ENCODE measurements around the gene PI4KA. TPM values are rescaled to one million over a fixed set of nuclear protein-coding genes. Genes with fewer than 3 reads are reported as not detected.
"Not testable (repeated sequence)": the region's sequence is repeated elsewhere in the genome, so short reads cannot be mapped to it uniquely, and the experiment has no call there.

The PI4KA gene
- total RNA-seq, 4 donors from 2014 or later: 44.7 to 136 (median 67.7) TPM

DNA sequence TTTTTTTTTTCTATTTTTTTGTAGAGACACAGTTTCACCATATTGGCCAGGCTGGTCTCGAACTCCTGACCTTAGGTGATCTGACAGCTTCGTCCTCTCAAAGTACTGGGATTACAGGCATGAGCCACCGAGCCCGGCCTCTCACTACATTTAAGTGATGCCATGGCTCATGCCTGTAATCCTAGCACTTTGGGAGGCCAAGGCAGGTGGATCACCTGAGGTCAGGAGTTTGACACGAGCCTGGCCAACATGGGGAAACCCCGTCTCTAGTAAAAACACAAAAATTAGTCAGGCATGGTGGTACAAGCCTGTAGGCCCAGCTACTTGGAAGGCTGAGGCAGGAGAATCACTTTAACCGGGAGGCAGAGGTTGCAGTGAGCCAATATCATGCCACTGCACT lies 165.7 kb downstream of the PI4KA start:
- H3K27ac ChIP-seq; H3K36me3 ChIP-seq; H3K9me3 ChIP-seq; H3K27me3 ChIP-seq; H3K4me3 ChIP-seq; DNase-seq (ENCODE audit: low spot score in 2 of 2); H3K4me1 ChIP-seq: not testable (repeated sequence)
- 93% methylated on average over 6 of the region's 7 CpGs for WGBS

DNA sequence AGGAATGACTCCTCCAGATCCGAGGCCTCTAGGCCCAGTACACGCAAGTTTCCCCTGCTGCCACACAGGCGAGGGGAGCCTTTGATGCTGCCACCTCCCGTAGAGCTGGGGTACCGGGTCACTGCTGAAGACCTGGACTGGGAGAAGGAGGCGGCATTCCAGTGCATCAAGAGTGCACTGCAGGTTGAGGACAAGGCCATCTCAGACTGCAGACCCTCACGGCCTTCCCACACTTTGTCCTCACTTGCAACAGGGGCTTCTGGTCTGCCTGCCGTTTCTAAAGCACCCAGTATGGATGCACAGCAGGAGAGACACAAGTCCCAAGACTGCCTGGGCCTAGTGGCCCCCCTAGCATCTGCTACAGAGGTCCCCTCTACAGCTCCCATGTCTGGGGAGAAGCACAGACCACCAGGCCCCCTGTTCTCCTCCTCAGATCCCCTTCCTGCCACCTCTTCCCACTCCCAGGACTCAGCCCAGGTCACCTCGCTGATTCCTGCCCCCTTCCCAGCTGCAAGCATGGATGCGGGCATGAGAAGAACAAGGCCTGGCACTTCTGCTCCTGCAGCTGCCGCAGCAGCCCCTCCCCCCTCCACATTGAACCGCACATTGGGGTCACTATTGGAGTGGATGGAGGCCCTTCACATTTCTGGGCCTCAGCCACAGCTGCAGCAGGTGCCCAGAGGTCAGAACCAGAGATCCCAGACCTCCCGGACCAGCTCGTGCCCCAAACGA lies 167.9 kb downstream of the PI4KA start:
- H3K4me3 ChIP-seq; H3K27me3 ChIP-seq; DNase-seq (ENCODE audit: low spot score in 2 of 2); H3K9me3 ChIP-seq; H3K27ac ChIP-seq; H3K36me3 ChIP-seq; H3K4me1 ChIP-seq: not testable (repeated sequence)
- 94% methylated on average over 6 of the region's 15 CpGs for WGBS

GRCh38 chr22:20687356-20688172 lies 171.0 kb downstream of the PI4KA start:
- H3K4me3 ChIP-seq; H3K27ac ChIP-seq; H3K36me3 ChIP-seq; H3K27me3 ChIP-seq; H3K4me1 ChIP-seq; H3K9me3 ChIP-seq; DNase-seq (ENCODE audit: low spot score in 2 of 2): not testable (repeated sequence)
- WGBS: 95% methylated on average over 29 of the region's 29 CpGs

GRCh38 chr22:20685764-20686163 lies 172.8 kb downstream of the PI4KA start:
- H3K9me3 ChIP-seq: not testable (repeated sequence)

DNA sequence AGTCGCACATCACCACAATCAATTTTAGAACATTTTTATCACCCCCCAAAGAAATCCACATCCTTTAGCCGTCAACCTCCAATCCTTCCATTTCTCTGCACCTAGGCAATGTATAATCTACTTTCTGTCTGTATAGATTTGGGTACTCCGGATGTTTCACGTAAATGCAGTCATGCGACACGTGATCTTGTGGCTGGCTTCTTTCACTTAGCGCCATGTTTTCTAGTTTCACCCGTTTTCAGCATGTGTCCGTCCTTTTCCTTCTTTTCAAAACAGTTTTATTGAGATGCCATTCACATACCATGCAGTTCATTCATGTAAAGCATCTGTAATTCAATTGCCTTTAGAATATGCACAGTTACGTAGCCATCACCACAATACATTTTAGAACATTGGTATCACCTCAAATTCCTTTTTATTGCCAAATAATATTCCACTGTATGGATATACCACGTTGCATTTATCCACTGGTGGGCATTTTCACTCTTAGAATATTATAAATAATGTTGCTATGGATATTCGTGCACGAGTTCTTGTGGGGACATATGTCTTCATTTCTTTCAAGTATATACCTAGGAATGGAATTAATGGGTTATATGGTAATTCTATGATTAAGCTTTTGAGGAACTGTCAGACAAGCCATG lies 179.7 kb downstream of the PI4KA start:
- not testable (repeated sequence) for H3K4me3 ChIP-seq; H3K27ac ChIP-seq; H3K9me3 ChIP-seq; H3K4me1 ChIP-seq; DNase-seq (ENCODE audit: low spot score in 2 of 2); H3K27me3 ChIP-seq; H3K36me3 ChIP-seq
- WGBS: 98% methylated on average over 13 of the region's 13 CpGs

More at GRCh38 chr22:20685764-20686163, 172.8 kb downstream of the PI4KA start:
- H3K36me3 ChIP-seq; H3K4me1 ChIP-seq; H3K27ac ChIP-seq; DNase-seq (ENCODE audit: low spot score in 2 of 2); H3K27me3 ChIP-seq; H3K4me3 ChIP-seq: not testable (repeated sequence)
- WGBS: 89% methylated on average over 11 of the region's 11 CpGs

DNA sequence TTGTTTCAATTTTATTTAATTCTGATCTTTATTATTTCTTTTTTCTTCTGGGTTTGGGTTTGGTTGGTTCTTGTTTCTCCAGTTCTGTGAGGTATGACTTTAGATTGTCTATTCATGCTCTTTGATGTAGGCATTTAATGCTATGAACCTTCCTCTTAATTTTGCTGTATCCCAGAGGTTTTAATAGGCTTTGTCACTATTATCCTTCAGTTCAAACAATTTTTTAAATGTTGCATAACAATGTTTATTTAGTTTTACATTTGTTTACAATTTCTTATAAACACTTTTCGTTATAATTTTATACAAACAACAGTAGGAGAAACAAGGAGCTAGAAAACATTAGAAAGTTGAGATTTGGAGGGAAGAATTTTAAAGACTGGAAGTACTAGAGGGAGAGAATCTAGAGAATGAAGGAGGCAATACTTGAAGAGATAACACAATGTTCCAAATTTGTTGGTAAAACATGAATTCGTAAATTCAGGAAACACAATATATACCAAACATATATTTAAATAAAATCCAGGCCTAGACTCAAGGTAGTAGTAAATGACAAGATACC lies 180.8 kb downstream of the PI4KA start:
- 94% methylated on average over 2 of the region's 2 CpGs for WGBS
- Histone ChIP-seq H3K27ac (no peak overlapping the region), H3K4me1 (no peaks in the 10 kb centered on the region), H3K9me3 (no peaks in the 10 kb centered on the region), H3K4me3 (no peak overlapping the region), H3K36me3 (no peaks in the 10 kb centered on the region), H3K27me3 (peaks cover 7% of the 10 kb centered on the region)
- TF ChIP-seq EP300 (IDR thresholded peaks at IDR 0.05): no peak
- TF ChIP-seq POLR2A (IDR thresholded peaks at IDR 0.05): no peak
- TF ChIP-seq POLR2AphosphoS5 (IDR thresholded peaks at IDR 0.05): no peak
- TF ChIP-seq CTCF (IDR thresholded peaks at IDR 0.05): no peak
- no peak for DNase-seq (ENCODE audit: low spot score in 2 of 2)

GRCh38 chr22:20675613-20676012 lies 183.0 kb downstream of the PI4KA start:
- not testable (repeated sequence) for DNase-seq (ENCODE audit: low spot score in 2 of 2); H3K4me1 ChIP-seq; H3K4me3 ChIP-seq; H3K36me3 ChIP-seq; H3K27ac ChIP-seq; H3K9me3 ChIP-seq
- peaks cover 18% of the 10 kb centered on the region for H3K27me3 ChIP-seq
- WGBS: 100% methylated on average over 1 of the region's 1 CpG

GRCh38 chr22:20674998-20675397 lies 183.6 kb downstream of the PI4KA start:
- H3K9me3 ChIP-seq: no peaks in the 10 kb centered on the region
- peaks cover 22% of the 10 kb centered on the region for H3K27me3 ChIP-seq
- no peak overlapping the region for H3K27ac ChIP-seq
- no peaks in the 10 kb centered on the region for H3K36me3 ChIP-seq
- TF ChIP-seq EP300 (IDR thresholded peaks at IDR 0.05): no peak
- no peak for TF ChIP-seq CTCF (IDR thresholded peaks at IDR 0.05)
- no peak for TF ChIP-seq POLR2A (IDR thresholded peaks at IDR 0.05)
- TF ChIP-seq POLR2AphosphoS5 (IDR thresholded peaks at IDR 0.05): no peak
- no peak for DNase-seq (ENCODE audit: low spot score in 2 of 2)
- no peak overlapping the region for H3K4me3 ChIP-seq
- peaks cover 4% of the 10 kb centered on the region for H3K4me1 ChIP-seq
